HepG2 (cell line): ENCODE measurements around the gene SPDYE2B. TPM values are rescaled to one million over a fixed set of nuclear protein-coding genes. Genes with fewer than 3 reads are reported as not detected.
"Not testable (repeated sequence)": the region's sequence is repeated elsewhere in the genome, so short reads cannot be mapped to it uniquely, and the experiment has no call there.

Experiments
- ATAC-seq: fragments of 200-7000 bp; cut with Tn5 transposase; 3 replicates; pipeline ENCODE4 v1.9.1; 2020; ENCODE audit warnings: mild to moderate bottlenecking, moderate library complexity
- BruUV-seq: library from RNA; stranded (reverse); fragments of 400-500 nt; replicated peaks from 2 replicates; lab custom pipeline; 2021; lab: Mats Ljungman, UMichigan
- CTCF ChIA-PET: fragments of 300-600 bp; formaldehyde crosslinking; extraction: SDS; loops from one replicate; lab custom pipeline; 2021; ENCODE audit warnings: low total read pairs, inconsistent platforms, low intra/inter-chr PET ratio; lab: Yijun Ruan, JAX
- POLR2A ChIA-PET: fragments of 350-600 bp; sonication (Branson Sonifier 250); formaldehyde crosslinking; loops from one replicate; lab custom pipeline; 2020; ENCODE audit warnings: antibody characterized with exemption, inconsistent platforms; lab: Yijun Ruan, JAX
- DNase-seq: peaks from one replicate; pipeline ENCODE4 v3.0.0-alpha.2; 2015; ENCODE audit warnings: low spot score
- FAIRE-seq: peaks from 3 replicates; lab custom pipeline; 2011; peaks lifted over from hg19 to GRCh38; lab: Jason Lieb, UNC
- H2AFZ ChIP-seq: one replicate; pipeline ENCODE4 v1.6.1; 2011; ENCODE audit warnings: low read length, inconsistent platforms
- H3K27ac ChIP-seq: fragments of 300-600 bp; 3 replicates; pipeline ENCODE4 v1.8.0; 2011; ENCODE audit warnings: mixed run types, mild to moderate bottlenecking, mixed read lengths, low read length, inconsistent platforms; ENCODE audit not compliant: insufficient read depth; ENCODE audit errors: extremely low read length
- H3K27me3 ChIP-seq, 2 experiments: fragments of 200-600 bp in 1 of 2; 2 replicates in 1 of 2; 3 replicates in 1 of 2; pipeline versions ENCODE4 v1.6.0 to v1.8.0; 2011; ENCODE audit warnings: low read length in 2 of 2, mild to moderate bottlenecking in 2 of 2, moderate library complexity in 2 of 2, inconsistent platforms in 1 of 2; ENCODE audit not compliant: insufficient read depth in 2 of 2, control insufficient read depth in 1 of 2
- H3K36me3 ChIP-seq, 2 experiments: fragments of 200-600 bp in 1 of 2; replicated peaks in 1 of 2; 2 replicates in 1 of 2; 3 replicates in 1 of 2; pipeline versions ENCODE4 v1.5.1 to v1.8.0; 2011; ENCODE audit warnings: low read length in 2 of 2, inconsistent platforms in 1 of 2; ENCODE audit not compliant: insufficient read depth in 2 of 2, control insufficient read depth in 1 of 2
- H3K4me1 ChIP-seq: 2 replicates; pipeline ENCODE4 v1.5.1; 2012; ENCODE audit warnings: low read length, inconsistent platforms; ENCODE audit not compliant: insufficient read depth
- H3K4me2 ChIP-seq: 2 replicates; pipeline ENCODE4 v1.6.0; 2011; ENCODE audit warnings: low read depth, low read length, inconsistent platforms
- H3K4me3 ChIP-seq, 3 experiments: fragments of 200-600 bp in 1 of 3; sonication (generic), shearing (Covaris generic) in 1 of 3; replicated peaks in 1 of 3; 2 replicates each; pipeline ENCODE4 v1.5.1; 2011 to 2016; ENCODE audit warnings: low read length in 3 of 3, inconsistent platforms in 2 of 3, low read depth in 2 of 3, mild to moderate bottlenecking in 2 of 3, control low read depth in 1 of 3, mixed read lengths in 1 of 3; ENCODE audit not compliant: insufficient read depth in 1 of 3
- H3K79me2 ChIP-seq: one replicate; pipeline ENCODE4 v1.6.1; 2011; ENCODE audit warnings: low read length, inconsistent platforms; ENCODE audit not compliant: insufficient read depth
- H3K9ac ChIP-seq: 2 replicates; pipeline ENCODE4 v1.6.0; 2011; ENCODE audit warnings: mild to moderate bottlenecking, low read depth, low read length, inconsistent platforms; ENCODE audit not compliant: insufficient read depth
- H3K9me3 ChIP-seq: 2 replicates; pipeline ENCODE4 v1.5.1; 2012; ENCODE audit warnings: mild to moderate bottlenecking, low read length
- H4K20me1 ChIP-seq: 2 replicates; pipeline ENCODE4 v1.6.0; 2011; ENCODE audit warnings: inconsistent platforms, mild to moderate bottlenecking, low read length, moderate library complexity; ENCODE audit not compliant: insufficient read depth
- WGBS: methylation state at CpG from one replicate; pipeline ENCODE4 v1.1.6; 2017; ENCODE audit warnings: low lambda C conversion rate; 5-methylcytosine and 5-hydroxymethylcytosine counted together
- in situ Hi-C: cut with HindIII; loops from 2 replicates; pipeline ENCODE4 v1.10.0; 2017; ENCODE audit warnings: low pct_unique_long_range_greater_than_20kb; ENCODE audit not compliant: extremely low pct_ligation_motif_present
- intact Hi-C: fragments of 100-400 bp; cut with micrococcal nuclease; formaldehyde crosslinking; loops from one replicate; pipeline ENCODE4 v1.10.0; 2022; ENCODE audit not compliant: unreplicated experiment
- polyA plus RNA-seq, 8 experiments: library from polyadenylated mRNA; depleted of rRNA in 3 of 8; stranded (reverse) in 7 of 8; unstranded in 1 of 8; fragments of >200 nt; fragmentation: Illumina TruSeq in 4 of 8; extraction: Trizol in 4 of 8; gene quantifications; 2 replicates each; pipeline versions ENCODE4 v1.2.1 to v1.2.3, GENCODE V29; 2011 to 2016; ENCODE audit warnings: low read depth in 4 of 8, missing spikeins in 1 of 8, mixed read lengths in 1 of 8; ENCODE audit not compliant: insufficient read depth in 1 of 8
- total RNA-seq, 5 experiments: library from RNA; depleted of rRNA; stranded (reverse); fragments of >200 nt; fragmentation: Illumina TruSeq; extraction: Trizol; gene quantifications; 2 replicates each; pipeline ENCODE4 v1.2.3, GENCODE V29; 2016; ENCODE audit warnings: low read depth in 1 of 5

Gene SPDYE2B
- total and polyA plus RNA-seq, 2 of the 13 experiments (the other 11 are each of a cell fraction or from before 2014, with no cell fraction given) = not detected

DNA sequence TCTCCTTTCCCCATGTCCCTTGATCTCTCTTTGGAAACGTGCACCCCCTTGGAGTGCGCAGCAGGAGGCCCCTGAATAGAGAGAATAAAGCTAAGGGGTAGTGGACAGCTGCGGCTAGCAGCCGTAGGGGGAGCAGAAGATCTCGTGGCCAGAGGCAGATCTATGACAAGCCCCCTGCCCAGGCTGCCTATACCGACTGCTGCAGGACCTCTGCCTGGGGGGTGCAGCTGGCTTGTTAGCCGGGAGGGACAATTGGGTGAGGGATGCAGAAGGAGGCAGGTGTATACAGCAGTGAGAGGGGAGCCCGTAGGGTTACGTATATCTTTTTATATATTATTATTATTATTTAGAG lies 21.8 kb downstream of the SPDYE2B start:
- BruUV-seq, H2AFZ ChIP-seq, in situ Hi-C loops, H3K4me3 ChIP-seq, H3K36me3 ChIP-seq, H3K79me2 ChIP-seq, intact Hi-C loops, H3K4me2 ChIP-seq, FAIRE-seq, CTCF ChIA-PET, DNase-seq, POLR2A ChIA-PET, H3K9ac ChIP-seq, H3K4me1 ChIP-seq, H3K27ac ChIP-seq, H3K9me3 ChIP-seq, H4K20me1 ChIP-seq, H3K27me3 ChIP-seq: not testable (repeated sequence)
- peak; percentile 55 for ATAC-seq
- WGBS = no CpG with 5 or more reads among the region's 9 CpGs

DNA sequence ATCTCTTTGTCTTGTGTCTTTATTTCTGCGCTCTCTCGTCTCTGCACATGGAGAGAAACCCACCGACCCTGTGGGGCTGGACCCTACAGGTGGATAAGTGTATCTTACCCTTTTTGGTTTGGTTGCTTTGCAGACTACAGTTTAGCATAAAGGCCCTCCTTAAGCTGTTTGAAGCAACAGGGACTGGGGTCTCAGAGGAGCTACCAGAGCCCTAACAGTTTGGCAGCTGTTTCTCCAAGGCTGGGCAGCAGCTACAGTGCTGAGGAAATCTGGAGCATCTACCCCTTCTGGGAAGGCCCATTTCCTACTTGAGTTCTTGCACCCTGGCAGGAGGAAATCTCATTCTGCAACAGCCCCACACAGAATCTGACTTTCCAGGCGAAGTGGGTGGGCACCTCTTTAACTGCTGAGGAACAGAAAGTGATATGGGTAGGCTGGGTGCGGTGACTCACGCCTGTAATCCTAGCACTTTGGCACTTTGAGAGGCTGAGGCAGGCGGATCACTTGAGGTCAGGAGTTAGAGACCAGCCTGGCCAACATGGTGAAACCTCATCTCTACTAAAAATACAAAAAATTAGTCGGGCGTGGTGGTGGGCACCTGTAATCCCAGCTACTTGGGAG lies 23.4 kb downstream of the SPDYE2B start:
- ATAC-seq, DNase-seq, H3K9ac ChIP-seq, H3K36me3 ChIP-seq, FAIRE-seq, CTCF ChIA-PET, H3K79me2 ChIP-seq, intact Hi-C loops, H4K20me1 ChIP-seq, in situ Hi-C loops, H3K27me3 ChIP-seq, H3K4me1 ChIP-seq, H3K4me2 ChIP-seq, H3K4me3 ChIP-seq, H3K27ac ChIP-seq, POLR2A ChIA-PET, BruUV-seq, H2AFZ ChIP-seq, H3K9me3 ChIP-seq: not testable (repeated sequence)
- WGBS = no CpG with 5 or more reads among the region's 9 CpGs

DNA sequence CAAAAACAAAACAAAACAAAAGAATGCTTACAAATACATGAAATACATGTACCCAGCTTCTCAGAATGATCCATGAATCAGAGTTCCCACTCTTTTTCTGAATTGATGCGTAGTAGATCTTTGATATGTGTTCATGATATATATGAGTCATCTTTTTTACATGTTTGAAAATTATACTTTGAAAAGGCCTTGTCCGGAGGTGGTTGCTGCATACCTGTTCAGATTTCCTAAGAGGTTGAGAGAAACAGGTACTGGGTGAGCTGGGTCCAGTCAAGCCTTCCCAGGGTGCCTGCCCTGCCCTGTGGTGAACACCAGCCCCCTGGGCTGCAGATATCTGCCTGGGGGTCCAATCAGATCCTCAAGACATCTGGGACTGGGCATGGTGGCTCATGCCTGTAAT lies 25.4 kb downstream of the SPDYE2B start:
- H3K27me3 ChIP-seq, H3K36me3 ChIP-seq, intact Hi-C loops, H2AFZ ChIP-seq, FAIRE-seq, POLR2A ChIA-PET, H4K20me1 ChIP-seq, H3K4me2 ChIP-seq, ATAC-seq, DNase-seq, BruUV-seq, H3K9me3 ChIP-seq, CTCF ChIA-PET, in situ Hi-C loops, H3K27ac ChIP-seq, H3K4me1 ChIP-seq, H3K9ac ChIP-seq, H3K79me2 ChIP-seq, H3K4me3 ChIP-seq: not testable (repeated sequence)
- 20% methylated on average over 1 of the region's 2 CpGs for WGBS

DNA sequence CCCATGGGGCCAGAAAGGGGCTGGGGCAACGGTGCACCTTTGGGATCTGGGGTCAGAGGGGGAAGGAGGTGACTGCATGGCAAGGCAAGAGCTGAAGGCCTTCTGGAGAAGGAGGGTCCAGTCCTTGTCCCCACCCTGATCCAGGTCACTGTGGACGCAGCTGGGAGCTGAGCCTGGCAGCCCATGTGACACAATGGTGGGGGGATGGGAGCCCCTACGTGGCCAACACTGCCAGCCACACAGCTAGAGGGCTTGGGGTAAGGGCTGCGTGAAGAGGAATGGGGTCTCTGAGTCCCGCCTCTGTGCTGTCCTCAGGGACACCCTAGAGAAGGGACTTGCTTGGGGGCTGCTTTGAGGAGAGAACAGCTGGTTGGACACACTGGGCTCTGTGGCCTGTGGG lies 30.7 kb downstream of the SPDYE2B start:
- no CpG with 5 or more reads among the region's 5 CpGs for WGBS
- FAIRE-seq = not testable (repeated sequence)

More for the DNA sequence above, 30.7 kb downstream of the SPDYE2B start:
- BruUV-seq, H3K4me1 ChIP-seq, intact Hi-C loops, H3K27me3 ChIP-seq, CTCF ChIA-PET, POLR2A ChIA-PET, H3K9me3 ChIP-seq, DNase-seq, H3K4me2 ChIP-seq, H3K27ac ChIP-seq, H4K20me1 ChIP-seq, H3K9ac ChIP-seq, H3K36me3 ChIP-seq, H3K4me3 ChIP-seq, H3K79me2 ChIP-seq, in situ Hi-C loops, H2AFZ ChIP-seq: not testable (repeated sequence)
- peak; percentile 10; the same call in 1 of the 3 replicates for ATAC-seq
